GM12878 (cell line): ENCODE data around the gene MST1R. TPM values are rescaled to one million over a fixed set of nuclear protein-coding genes. Genes with fewer than 3 reads are reported as not detected.

Experiments
- ATAC-seq: fragments of 200-7000 bp; cut with Tn5 transposase; 3 replicates; pipeline ENCODE4 v1.9.1; 2020; ENCODE audit warnings: mild to moderate bottlenecking, moderate library complexity
- Bru-seq: library from RNA; stranded (reverse); fragments of 400-500 nt; gene quantifications from one replicate; lab custom pipeline; 2021; lab: Mats Ljungman, UMichigan
- BruChase-seq, 2 experiments: library from RNA; stranded (reverse); fragments of 400-500 nt; gene quantifications; one replicate each; lab custom pipeline; 2021; lab: Mats Ljungman, UMichigan
- BruUV-seq: library from RNA; stranded (reverse); fragments of 400-500 nt; replicated peaks from 2 replicates; lab custom pipeline; 2021; lab: Mats Ljungman, UMichigan
- CTCF ChIA-PET: fragments of 300-600 bp; sonication (Branson Sonifier 250); formaldehyde crosslinking; extraction: SDS; loops from one replicate; lab custom pipeline; 2021; ENCODE audit warnings: inconsistent platforms; lab: Yijun Ruan, JAX
- POLR2A ChIA-PET: fragments of 350-600 bp; formaldehyde crosslinking; extraction: SDS; loops from one replicate; lab custom pipeline; 2021; ENCODE audit warnings: inconsistent platforms; lab: Charles Lee
- RAD21 ChIA-PET: fragments of 300-600 bp; sonication (Branson Sonifier 250); formaldehyde crosslinking; loops from one replicate; lab custom pipeline; 2023; ENCODE audit warnings: antibody characterized with exemption; ENCODE audit not compliant: unreplicated experiment; lab: Charles Lee
- SMC1A ChIA-PET: fragments of 300-600 bp; sonication (Branson Sonifier 250); formaldehyde crosslinking; loops from one replicate; lab custom pipeline; 2023; ENCODE audit not compliant: unreplicated experiment, uncharacterized antibody; lab: Charles Lee
- DNase-seq: peaks from one replicate; pipeline ENCODE4 v3.0.0-alpha.2; 2011; ENCODE audit warnings: low read depth, low spot score
- FAIRE-seq: peaks from 3 replicates; lab custom pipeline; 2011; peaks lifted over from hg19 to GRCh38; lab: Jason Lieb, UNC
- H2AFZ ChIP-seq: 2 replicates; pipeline ENCODE4 v1.6.0; 2011; ENCODE audit warnings: low read depth, low read length, control low read depth; ENCODE audit not compliant: control insufficient read depth
- H3K27ac ChIP-seq: 2 replicates; pipeline ENCODE4 v1.5.1; 2011; ENCODE audit warnings: control low read depth; ENCODE audit not compliant: control insufficient read depth, insufficient read depth
- H3K27me3 ChIP-seq, 2 experiments: replicated peaks in 1 of 2; 2 replicates each; pipeline versions ENCODE4 v1.6.0 to v1.6.1; 2011; ENCODE audit warnings: low read length in 1 of 2; ENCODE audit not compliant: control insufficient read depth in 2 of 2, insufficient read depth in 2 of 2
- H3K36me3 ChIP-seq, 2 experiments: 2 replicates each; pipeline ENCODE4 v1.5.1; 2011; ENCODE audit warnings: low read length in 1 of 2; ENCODE audit not compliant: control insufficient read depth in 2 of 2, insufficient read depth in 2 of 2
- H3K4me1 ChIP-seq: 2 replicates; pipeline ENCODE4 v1.6.1; 2011; ENCODE audit warnings: mild to moderate bottlenecking, low read length, moderate library complexity, mixed read lengths; ENCODE audit not compliant: control insufficient read depth, insufficient read depth
- H3K4me2 ChIP-seq: 2 replicates; pipeline ENCODE4 v1.6.0; 2011; ENCODE audit warnings: control low read depth; ENCODE audit not compliant: control insufficient read depth, insufficient read depth
- H3K4me3 ChIP-seq: fragments of 200-600 bp; sonication (generic); 2 replicates; pipeline ENCODE4 v1.5.1; 2016
- H3K79me2 ChIP-seq: 2 replicates; pipeline ENCODE4 v1.6.0; 2011; ENCODE audit warnings: low read length; ENCODE audit not compliant: control insufficient read depth, insufficient read depth
- H3K9ac ChIP-seq: 2 replicates; pipeline ENCODE4 v1.8.0; 2011; ENCODE audit warnings: low read length, control low read depth, mixed read lengths; ENCODE audit not compliant: control insufficient read depth, insufficient read depth
- H3K9me3 ChIP-seq: replicated peaks from 3 replicates; pipeline ENCODE4 v1.5.1; 2011; ENCODE audit warnings: mild to moderate bottlenecking, low read length; ENCODE audit not compliant: control insufficient read depth, insufficient read depth
- H4K20me1 ChIP-seq: 2 replicates; pipeline ENCODE4 v1.6.0; 2011; ENCODE audit not compliant: control insufficient read depth, insufficient read depth
- BCL11A ChIP-seq: IDR thresholded peaks from 2 replicates; pipeline ENCODE4 v1.6.1; 2011; ENCODE audit warnings: low read depth, low read length
- BHLHE40 ChIP-seq, 2 experiments: fragments of 450-650 bp in 1 of 2; IDR thresholded peaks; 2 replicates each; pipeline ENCODE4 v1.6.1; 2011 to 2017; ENCODE audit warnings: low read depth in 2 of 2, borderline replicate concordance in 1 of 2, improper control_type of control experiment in 1 of 2, low read length in 1 of 2, mild to moderate bottlenecking in 1 of 2
- CREB1 ChIP-seq: IDR thresholded peaks from 2 replicates; pipeline ENCODE4 v1.6.1; 2012; ENCODE audit warnings: low read depth, mild to moderate bottlenecking, inconsistent platforms
- DPF2 ChIP-seq: fragments of 450-650 bp; IDR thresholded peaks from 2 replicates; pipeline ENCODE4 v1.6.1; 2017; ENCODE audit warnings: mild to moderate bottlenecking
- ESRRA ChIP-seq: IDR thresholded peaks from 2 replicates; pipeline ENCODE4 v1.6.1; 2012; ENCODE audit warnings: mild to moderate bottlenecking, low read length, improper control_type of control experiment
- FOS ChIP-seq: IDR thresholded peaks from 3 replicates; pipeline ENCODE4 v1.6.1; 2011; ENCODE audit warnings: borderline replicate concordance; ENCODE audit not compliant: insufficient read length; ENCODE audit errors: extremely low read depth
- IKZF1 ChIP-seq: fragments of 450-650 bp; conservative IDR thresholded peaks from 2 replicates; pipeline ENCODE4 v1.6.1; 2017; ENCODE audit warnings: antibody characterized with exemption, mild to moderate bottlenecking
- MEF2A ChIP-seq: IDR thresholded peaks from 2 replicates; pipeline ENCODE4 v1.6.1; 2011; ENCODE audit warnings: low read depth, mild to moderate bottlenecking, low read length, moderate library complexity; ENCODE audit not compliant: insufficient read depth
- MXI1 ChIP-seq: fragments of 150-350 bp; IDR thresholded peaks from 2 replicates; pipeline ENCODE4 v1.6.1; 2011; ENCODE audit warnings: low read depth, mild to moderate bottlenecking, inconsistent platforms, low read length, improper control_type of control experiment
- NBN ChIP-seq: fragments of 450-650 bp; IDR thresholded peaks from 2 replicates; pipeline ENCODE4 v1.6.1; 2016
- NR2C1 ChIP-seq: fragments of 450-650 bp; IDR thresholded peaks from 2 replicates; pipeline ENCODE4 v1.6.1; 2017; ENCODE audit warnings: antibody characterized with exemption, mild to moderate bottlenecking, moderate library complexity
- PAX5 ChIP-seq: IDR thresholded peaks from 2 replicates; pipeline ENCODE4 v1.6.1; 2011; ENCODE audit warnings: low read depth, low read length, borderline replicate concordance
- PKNOX1 ChIP-seq: fragments of 450-650 bp; IDR thresholded peaks from 2 replicates; pipeline ENCODE4 v1.6.1; 2016; ENCODE audit warnings: mild to moderate bottlenecking
- POLR2A ChIP-seq: IDR thresholded peaks from 2 replicates; pipeline ENCODE4 v1.6.1; 2011; ENCODE audit warnings: low read depth, mild to moderate bottlenecking, low read length
- WGBS: methylation state at CpG from one replicate; pipeline ENCODE4 v1.1.6; 2016; ENCODE audit warnings: low lambda C conversion rate; ENCODE audit not compliant: insufficient replicate concordance, insufficient coverage; ENCODE audit errors: missing lambda C conversion rate; 5-methylcytosine and 5-hydroxymethylcytosine counted together
- in situ Hi-C: fragments of 300-500 bp; cut with MboI; formaldehyde crosslinking; loops from 9 replicates; pipeline ENCODE4 v1.14.3; 2018; ENCODE audit warnings: mixed read lengths
- intact Hi-C: fragments of 100-400 bp; cut with micrococcal nuclease; formaldehyde crosslinking; loops from one replicate; pipeline ENCODE4 v1.14.2; 2022; ENCODE audit not compliant: unreplicated experiment
- long read RNA-seq, 2 experiments: library from polyadenylated mRNA; unstranded; transcript quantifications; one replicate each; pipeline ENCODE4 v2.0.0, GENCODE V29; 2019 to 2020
- polyA minus RNA-seq, 3 experiments: library from RNA; depleted of rRNA, polyadenylated mRNA; stranded (reverse); fragments of >200 nt; gene quantifications; 2 replicates each; pipeline ENCODE4 v1.2.3, GENCODE V29; 2011
- polyA plus RNA-seq, 11 experiments: library from polyadenylated mRNA; depleted of rRNA in 4 of 11; unstranded in 6 of 11; stranded (reverse) in 5 of 11; fragments of >200 nt; fragmentation: Nextera tagmentation in 4 of 11; fragmentation: Illumina TruSeq in 1 of 11; extraction: Ambion mirVana in 4 of 11; extraction: Trizol in 1 of 11; gene quantifications; 1 replicate in 1 of 11; 2 replicates in 10 of 11; pipeline versions ENCODE4 v1.2.1 to v1.2.3, GENCODE V29; 2011 to 2016; ENCODE audit warnings: inconsistent platforms in 2 of 11, missing spikeins in 2 of 11, low read depth in 1 of 11
- total RNA-seq, 4 experiments: library from RNA; depleted of rRNA in 3 of 4; stranded (reverse); fragments of >200 nt in 3 of 4; fragmentation: Illumina TruSeq in 1 of 4; extraction: Trizol in 1 of 4; gene quantifications; 2 replicates each; pipeline versions ENCODE4 v1.2.1 to v1.2.3, GENCODE V29; 2013 to 2021
- TF ChIP-seq, protein P1 (sequence below): fragments of 450-650 bp; formaldehyde crosslinking; IDR thresholded peaks from 2 replicates; pipeline ENCODE4 v1.5.0; 2022; ENCODE audit warnings: mild to moderate bottlenecking, missing genetic modification characterization

MST1R gene
- 7.5 and 8.1 TPM in 2 replicates for total RNA-seq (2013; cell fraction: nucleolus; rRNA removed)
- total RNA-seq (2014; rRNA removed) (1.1 and 1.3 TPM in 2 replicates), total RNA-seq (2014; rRNA removed; fragmentation: Illumina TruSeq; extraction: Trizol) (0.40 and 1.7 TPM in 2 replicates), total RNA-seq (2021) (2.3 and 3.0 TPM in 2 replicates), polyA plus RNA-seq (2011; rRNA removed) (1.8 and 5.1 TPM in 2 replicates), polyA plus RNA-seq (2014; fragmentation: Illumina TruSeq; extraction: Trizol) (0.35 and 1.1 TPM in 2 replicates), polyA plus RNA-seq (2014; fragmentation: Nextera tagmentation; extraction: Ambion mirVana) (1 to 10 TPM in 1 of 2 experiments, under 1 TPM in 1; 0.68 to 1.2 TPM), polyA plus RNA-seq (2014; rRNA removed) (4.5 and 5.6 TPM in 2 replicates), polyA plus RNA-seq (2016; fragmentation: Nextera tagmentation; extraction: Ambion mirVana) (1 to 10 TPM; 1.3 to 2.2 TPM), polyA minus RNA-seq (2011; rRNA and poly(A)+ RNA removed) (6.0 and 9.4 TPM in 2 replicates), Bru-seq, nascent RNA (percentile 40 among the genes with signal in this experiment), BruChase-seq, experiment 1, labeled RNA remaining after a 6-hour chase (percentile 23 among the genes with signal in this experiment), BruChase-seq, experiment 2, labeled RNA remaining after a 2-hour chase (percentile 27 among the genes with signal in this experiment)
- polyA plus RNA-seq (2011; ENCODE audit: low read depth) = 0.59 TPM
- polyA plus RNA-seq (2011; cell fraction: cytosol; rRNA removed) = 5.1 and 7.9 TPM in 2 replicates
- 64.7 and 74.7 TPM in 2 replicates for polyA plus RNA-seq (2011; cell fraction: nucleus; rRNA removed)
- polyA plus RNA-seq (2012) = 0.89 and 1.1 TPM in 2 replicates
- 4.1 and 4.4 TPM in 2 replicates for polyA minus RNA-seq (2011; cell fraction: cytosol; rRNA and poly(A)+ RNA removed)
- 11.8 and 21.5 TPM in 2 replicates for polyA minus RNA-seq (2011; cell fraction: nucleus; rRNA and poly(A)+ RNA removed)
- long read RNA-seq, experiment 1 = 0 reads
- long read RNA-seq, experiment 2 = 0 reads

DNA sequence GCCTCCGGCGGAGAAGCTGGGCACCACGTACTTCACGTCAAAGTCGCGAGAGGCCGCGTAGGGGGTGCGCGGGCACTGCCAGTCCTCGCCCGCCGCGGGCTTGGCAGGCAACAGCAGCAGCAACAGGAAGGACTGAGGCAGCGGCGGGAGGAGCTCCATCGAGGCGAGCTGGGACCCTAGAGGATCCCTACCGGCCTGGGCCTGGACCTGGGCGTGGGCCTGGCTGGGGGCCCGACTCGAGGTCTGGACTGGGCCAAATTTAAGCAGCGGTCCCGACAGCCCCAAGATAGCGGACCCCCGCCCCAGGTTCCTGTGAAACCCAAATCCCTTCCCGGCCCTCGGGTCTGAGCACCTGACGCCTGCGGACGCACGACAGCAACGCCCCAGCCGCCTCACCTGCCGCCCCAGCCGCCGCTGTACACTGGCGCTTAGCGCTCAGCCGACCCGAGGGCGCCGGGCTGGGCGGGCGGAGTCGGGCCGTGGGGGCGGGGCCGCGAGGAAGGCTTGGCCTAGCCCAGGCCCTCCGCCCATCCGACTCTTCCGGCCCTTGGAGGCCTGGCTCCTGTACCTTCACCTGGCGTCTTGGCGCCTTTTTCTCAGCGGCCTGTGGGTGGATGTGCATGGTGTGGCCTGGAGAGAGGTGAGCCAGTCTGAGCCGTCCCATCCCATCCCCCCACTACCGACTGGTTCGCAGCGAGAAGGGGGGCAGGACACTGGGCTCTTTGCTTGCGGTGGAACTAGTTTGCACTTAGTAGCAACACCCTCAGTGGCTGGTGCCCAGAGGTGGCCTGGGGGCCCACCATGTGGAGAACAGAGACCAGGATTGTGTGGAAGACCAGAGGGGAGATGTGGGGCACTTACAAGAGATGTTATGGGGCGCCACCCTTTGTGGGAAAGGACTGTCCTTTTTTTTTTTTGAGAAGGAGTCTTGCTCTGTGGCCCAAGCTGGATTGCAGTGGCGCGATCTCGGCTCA is at the start of gene MST1R:
MST1R (minus strand) TSS at position 423 of the 974 bp plus-strand sequence; CDS start at position 159, 264 bp downstream.
- BruUV-seq = TSS peak; percentile 82
- Histone ChIP-seq H3K79me2 (no peaks in the 10 kb centered on the region), H3K4me2 (peak within 1 kb of the TSS; percentile 51), H4K20me1 (no peaks in the 10 kb centered on the region), H2AFZ (peak within 1 kb of the TSS; percentile 55), H3K36me3 (no peaks in the 10 kb centered on the region; a peak in 1 of 4 replicates), H3K4me1 (peaks cover 25% of the 10 kb centered on the region), H3K27ac (peak within 1 kb of the TSS; percentile 52), H3K9me3 (no peaks in the 10 kb centered on the region), H3K27me3 (no peaks in the 10 kb centered on the region), H3K4me3 (peak within 1 kb of the TSS; percentile 60), H3K9ac (peak within 1 kb of the TSS; percentile 47)
- POLR2A ChIA-PET = interaction anchor here (0.6 to 1.4 kb wide), 2 partner anchors 7 to 65 kb away, joined by 3 to 4 read pairs; no protein-coding TSS in a partner anchor
- in situ Hi-C loops = no loop called here
- SMC1A ChIA-PET = interaction anchor here (0.7 kb wide), 1 partner anchor 64 kb away, joined by 4 read pairs; no protein-coding TSS in a partner anchor
- RAD21 ChIA-PET = interaction anchor here (2.5 to 3.3 kb wide), 2 partner anchors 65 to 101 kb away, joined by 13 to 19 read pairs; partner anchors contain the start of gene INKA1
- DNase-seq = peak; percentile 28
- CTCF ChIA-PET = interaction anchor here (1.2 to 8.4 kb wide), 3 partner anchors 64 to 183 kb away, joined by 4 to 70 read pairs (median 59); partner anchors contain the start of gene INKA1
- 49% methylated on average over 51 of the region's 65 CpGs for WGBS
- no peak for FAIRE-seq
- intact Hi-C loops = no loop called here
- peak; percentile 94 for ATAC-seq
- no peak for TF ChIP-seq ESRRA
- peak; percentile 52; the same call in 1 of the 2 replicates for TF ChIP-seq NBN
- peak; percentile 37; the same call in 1 of the 2 replicates for TF ChIP-seq CREB1
- TF ChIP-seq BHLHE40 (IDR thresholded peaks at IDR 0.05; ENCODE audit: borderline replicate concordance in 1 of 2, low read depth in 2 of 2, low read length in 1 of 2) = peak; percentile 9 to 54; a peak in 1 of 4 replicates
- TF ChIP-seq NR2C1 = no peak
- no peak for TF ChIP-seq PKNOX1
- TF ChIP-seq FOS = no peak
- no peak for TF ChIP-seq MEF2A
- TF ChIP-seq DPF2 = no peak
- TF ChIP-seq, protein P1, sequence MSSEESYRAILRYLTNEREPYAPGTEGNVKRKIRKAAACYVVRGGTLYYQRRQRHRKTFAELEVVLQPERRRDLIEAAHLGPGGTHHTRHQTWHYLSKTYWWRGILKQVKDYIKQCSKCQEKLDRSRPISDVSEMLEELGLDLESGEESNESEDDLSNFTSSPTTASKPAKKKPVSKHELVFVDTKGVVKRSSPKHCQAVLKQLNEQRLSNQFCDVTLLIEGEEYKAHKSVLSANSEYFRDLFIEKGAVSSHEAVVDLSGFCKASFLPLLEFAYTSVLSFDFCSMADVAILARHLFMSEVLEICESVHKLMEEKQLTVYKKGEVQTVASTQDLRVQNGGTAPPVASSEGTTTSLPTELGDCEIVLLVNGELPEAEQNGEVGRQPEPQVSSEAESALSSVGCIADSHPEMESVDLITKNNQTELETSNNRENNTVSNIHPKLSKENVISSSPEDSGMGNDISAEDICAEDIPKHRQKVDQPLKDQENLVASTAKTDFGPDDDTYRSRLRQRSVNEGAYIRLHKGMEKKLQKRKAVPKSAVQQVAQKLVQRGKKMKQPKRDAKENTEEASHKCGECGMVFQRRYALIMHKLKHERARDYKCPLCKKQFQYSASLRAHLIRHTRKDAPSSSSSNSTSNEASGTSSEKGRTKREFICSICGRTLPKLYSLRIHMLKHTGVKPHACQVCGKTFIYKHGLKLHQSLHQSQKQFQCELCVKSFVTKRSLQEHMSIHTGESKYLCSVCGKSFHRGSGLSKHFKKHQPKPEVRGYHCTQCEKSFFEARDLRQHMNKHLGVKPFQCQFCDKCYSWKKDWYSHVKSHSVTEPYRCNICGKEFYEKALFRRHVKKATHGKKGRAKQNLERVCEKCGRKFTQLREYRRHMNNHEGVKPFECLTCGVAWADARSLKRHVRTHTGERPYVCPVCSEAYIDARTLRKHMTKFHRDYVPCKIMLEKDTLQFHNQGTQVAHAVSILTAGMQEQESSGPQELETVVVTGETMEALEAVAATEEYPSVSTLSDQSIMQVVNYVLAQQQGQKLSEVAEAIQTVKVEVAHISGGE (CRISPR knock-in tag) = no peak
- peak; percentile 80 for TF ChIP-seq POLR2A
- TF ChIP-seq BCL11A = no peak
- 0 out of 2 replicates have a peak, but pooled peaks have one; percentile 16 for TF ChIP-seq PAX5
- TF ChIP-seq MXI1 = no peak
- peak; percentile 27; the same call in 1 of the 2 replicates for TF ChIP-seq IKZF1
